Measurements from ENCODE around the gene PLXNB1.

PLXNB1 gene

DNA sequence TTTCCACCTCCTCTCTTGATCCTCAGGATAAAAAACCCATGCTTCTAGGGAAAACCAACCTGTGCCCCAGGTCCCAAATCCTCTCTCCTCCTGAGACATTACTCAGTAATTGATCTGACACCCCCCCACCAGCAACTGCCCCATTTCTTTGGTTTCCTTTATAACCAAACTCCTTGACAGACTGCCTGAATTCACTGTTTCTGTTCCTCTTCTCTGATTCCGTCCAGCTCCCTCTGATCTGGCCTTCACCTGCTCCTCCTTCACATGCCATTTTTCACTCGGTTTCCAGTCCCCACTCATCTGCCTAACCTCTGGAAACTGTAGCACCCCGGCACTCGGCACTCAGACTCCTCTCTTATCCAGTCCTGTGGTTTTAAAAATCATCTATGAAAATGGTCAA lies 7.9 kb upstream of the PLXNB1 start:
- H3K4me3 ChIP-seq (ENCODE audit: low read depth, low read length): no peak overlapping the region
- no peak for DNase-seq (ENCODE audit: low read depth)

GRCh38 chr3:48436855-48437254 lies 7.0 kb upstream of the PLXNB1 start:
- TF ChIP-seq, protein P1, sequence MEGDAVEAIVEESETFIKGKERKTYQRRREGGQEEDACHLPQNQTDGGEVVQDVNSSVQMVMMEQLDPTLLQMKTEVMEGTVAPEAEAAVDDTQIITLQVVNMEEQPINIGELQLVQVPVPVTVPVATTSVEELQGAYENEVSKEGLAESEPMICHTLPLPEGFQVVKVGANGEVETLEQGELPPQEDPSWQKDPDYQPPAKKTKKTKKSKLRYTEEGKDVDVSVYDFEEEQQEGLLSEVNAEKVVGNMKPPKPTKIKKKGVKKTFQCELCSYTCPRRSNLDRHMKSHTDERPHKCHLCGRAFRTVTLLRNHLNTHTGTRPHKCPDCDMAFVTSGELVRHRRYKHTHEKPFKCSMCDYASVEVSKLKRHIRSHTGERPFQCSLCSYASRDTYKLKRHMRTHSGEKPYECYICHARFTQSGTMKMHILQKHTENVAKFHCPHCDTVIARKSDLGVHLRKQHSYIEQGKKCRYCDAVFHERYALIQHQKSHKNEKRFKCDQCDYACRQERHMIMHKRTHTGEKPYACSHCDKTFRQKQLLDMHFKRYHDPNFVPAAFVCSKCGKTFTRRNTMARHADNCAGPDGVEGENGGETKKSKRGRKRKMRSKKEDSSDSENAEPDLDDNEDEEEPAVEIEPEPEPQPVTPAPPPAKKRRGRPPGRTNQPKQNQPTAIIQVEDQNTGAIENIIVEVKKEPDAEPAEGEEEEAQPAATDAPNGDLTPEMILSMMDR (IDR thresholded peaks at IDR 0.05; ENCODE audit: low read depth, low read length): no peak
- TF ChIP-seq, protein P2, sequence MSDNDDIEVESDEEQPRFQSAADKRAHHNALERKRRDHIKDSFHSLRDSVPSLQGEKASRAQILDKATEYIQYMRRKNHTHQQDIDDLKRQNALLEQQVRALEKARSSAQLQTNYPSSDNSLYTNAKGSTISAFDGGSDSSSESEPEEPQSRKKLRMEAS (IDR thresholded peaks at IDR 0.05; ENCODE audit: low read depth, low read length): no peak
- TF ChIP-seq POLR2A (IDR thresholded peaks at IDR 0.05; ENCODE audit: extremely low read depth, insufficient read length) (no peak), MYC (IDR thresholded peaks at IDR 0.05; ENCODE audit: low read depth, low read length) (no peak)
- DNase-seq (ENCODE audit: low read depth): no peak
- H3K4me3 ChIP-seq (ENCODE audit: low read depth, low read length): no peak overlapping the region

More for the DNA sequence above, 7.9 kb upstream of the PLXNB1 start:
- TF ChIP-seq, protein P2 (IDR thresholded peaks at IDR 0.05; ENCODE audit: low read depth, low read length): no peak
- TF ChIP-seq MYC (IDR thresholded peaks at IDR 0.05; ENCODE audit: low read depth, low read length): no peak
- TF ChIP-seq POLR2A (IDR thresholded peaks at IDR 0.05; ENCODE audit: extremely low read depth, insufficient read length): no peak

DNA sequence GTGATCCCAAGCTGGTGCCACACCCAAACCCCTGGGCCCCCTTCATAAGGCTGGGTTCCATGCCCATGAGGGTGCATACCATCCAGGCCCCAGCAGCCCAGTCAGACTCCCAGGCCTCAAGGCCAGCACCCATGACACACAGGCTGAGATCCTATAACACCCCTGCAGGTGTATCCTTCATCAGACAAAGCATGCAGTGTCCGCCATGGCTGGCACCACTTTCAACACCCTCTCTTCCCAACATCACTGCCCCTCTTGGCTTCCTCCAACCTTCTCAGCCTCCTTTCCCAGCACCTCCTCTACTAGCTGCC lies 6.5 kb upstream of the PLXNB1 start:
- no peak for DNase-seq (ENCODE audit: low read depth)
- H3K4me3 ChIP-seq (ENCODE audit: low read depth, low read length): no peak overlapping the region
- TF ChIP-seq, protein P2 (IDR thresholded peaks at IDR 0.05; ENCODE audit: low read depth, low read length): no peak
- TF ChIP-seq, protein P1 (IDR thresholded peaks at IDR 0.05; ENCODE audit: low read depth, low read length): no peak
- TF ChIP-seq POLR2A (IDR thresholded peaks at IDR 0.05; ENCODE audit: extremely low read depth, insufficient read length): no peak
- TF ChIP-seq MYC (IDR thresholded peaks at IDR 0.05; ENCODE audit: low read depth, low read length): no peak

- peak; percentile 38; the same call in 1 of the 2 replicates for TF ChIP-seq MYC (IDR thresholded peaks at IDR 0.05; ENCODE audit: low read depth, low read length)
- TF ChIP-seq POLR2A (IDR thresholded peaks at IDR 0.05; ENCODE audit: extremely low read depth, insufficient read length): no peak
- TF ChIP-seq, protein P2 (IDR thresholded peaks at IDR 0.05; ENCODE audit: low read depth, low read length): peak; percentile 59
- TF ChIP-seq, protein P1 (IDR thresholded peaks at IDR 0.05; ENCODE audit: low read depth, low read length): peak; percentile 99
- peak; percentile 85 for DNase-seq (ENCODE audit: low read depth)
- H3K4me3 ChIP-seq (ENCODE audit: low read depth, low read length): no peak overlapping the region
These were observed 6.0 kb upstream of the PLXNB1 start for GRCh38 chr3:48435774-48436476.

DNA sequence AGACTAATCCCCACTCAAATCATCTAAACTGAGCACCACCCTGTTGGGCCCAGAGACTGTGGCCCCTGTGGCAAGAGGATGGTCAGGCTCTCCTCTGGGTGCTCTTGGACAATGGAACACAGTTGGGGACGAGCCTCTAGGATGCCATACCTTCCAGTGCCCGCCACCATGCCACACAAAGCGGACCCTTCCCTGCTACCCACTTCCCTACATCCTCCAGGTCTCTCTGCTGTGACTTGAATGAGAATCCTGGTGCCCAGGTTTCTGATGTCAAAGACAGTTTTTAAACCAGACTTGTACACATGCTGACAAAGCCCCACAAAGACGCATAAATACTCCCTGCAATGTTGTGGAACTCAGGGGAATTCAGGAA lies 5.3 kb upstream of the PLXNB1 start:
- no peak overlapping the region for H3K4me3 ChIP-seq (ENCODE audit: low read depth, low read length)
- TF ChIP-seq, protein P2 (IDR thresholded peaks at IDR 0.05; ENCODE audit: low read depth, low read length): no peak
- TF ChIP-seq, protein P1 (IDR thresholded peaks at IDR 0.05; ENCODE audit: low read depth, low read length): no peak
- TF ChIP-seq MYC (IDR thresholded peaks at IDR 0.05; ENCODE audit: low read depth, low read length): no peak
- no peak for TF ChIP-seq POLR2A (IDR thresholded peaks at IDR 0.05; ENCODE audit: extremely low read depth, insufficient read length)
- no peak for DNase-seq (ENCODE audit: low read depth)

GRCh38 chr3:48434591-48435222 lies 4.8 kb upstream of the PLXNB1 start:
- TF ChIP-seq, protein P1 (IDR thresholded peaks at IDR 0.05; ENCODE audit: low read depth, low read length): no peak
- TF ChIP-seq MYC (IDR thresholded peaks at IDR 0.05; ENCODE audit: low read depth, low read length) (no peak), POLR2A (IDR thresholded peaks at IDR 0.05; ENCODE audit: extremely low read depth, insufficient read length) (no peak)
- TF ChIP-seq, protein P2 (IDR thresholded peaks at IDR 0.05; ENCODE audit: low read depth, low read length): no peak
- DNase-seq (ENCODE audit: low read depth): no peak
- H3K4me3 ChIP-seq (ENCODE audit: low read depth, low read length): no peak overlapping the region
